GM12892 (cell line): ENCODE data around the gene CDC45.

Source experiments
- POLR2A ChIP-seq: IDR thresholded peaks from 2 replicates; pipeline ENCODE4 v1.6.1; 2011; ENCODE audit warnings: low read depth, low read length, control low read depth
- POLR2AphosphoS5 ChIP-seq: IDR thresholded peaks from 2 replicates; pipeline ENCODE4 v1.6.1; 2011; ENCODE audit warnings: low read depth, low read length, control low read depth
- TAF1 ChIP-seq: IDR thresholded peaks from 2 replicates; pipeline ENCODE4 v1.6.1; 2011; ENCODE audit warnings: low read depth, mild to moderate bottlenecking, control low read depth, low read length, borderline replicate concordance

- TF ChIP-seq POLR2A (no peak), POLR2AphosphoS5 (no peak), TAF1 (no peak)
These were observed 53.4 kb downstream of the CDC45 start for GRCh38 chr22:19533049-19533626.
